ENCODE results near the gene CLP1.

CLP1 gene

DNA sequence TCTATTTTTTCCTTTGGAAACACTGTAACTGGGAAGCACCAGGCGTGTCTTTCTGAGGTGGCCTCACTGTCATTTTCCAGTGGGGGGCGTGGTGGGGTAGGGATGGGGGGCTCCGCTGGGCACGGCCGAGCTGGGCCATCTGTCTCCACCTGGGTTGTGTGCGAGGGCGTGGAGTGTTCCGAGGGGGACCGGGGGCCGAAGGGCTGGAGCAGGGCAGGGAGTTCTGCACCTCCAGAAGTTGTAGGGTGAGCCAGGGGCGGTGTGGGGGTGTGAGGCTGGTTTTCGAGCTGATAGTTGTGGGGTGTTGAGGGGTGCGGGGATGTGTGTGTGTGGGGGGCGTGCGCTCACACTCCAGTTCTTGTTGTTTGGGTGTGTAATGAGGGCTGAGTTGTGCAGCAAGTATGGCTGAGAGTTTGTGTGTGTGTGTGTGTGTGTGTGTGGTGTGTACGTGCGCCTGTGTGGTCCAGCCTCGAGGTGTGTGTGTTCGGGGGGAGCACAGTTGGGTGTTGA is 18.7 kb upstream of the CLP1 start:
- POLR2A ChIA-PET = no interaction called here
- CTCF ChIA-PET = interaction anchor here (1.0 to 14.1 kb wide), 9 partner anchors 8 to 181 kb away, joined by 3 to 295 read pairs (median 3); partner anchors contain the start of genes RTN4RL2 and UBE2L6
- no peak for TF ChIP-seq CTCF (IDR thresholded peaks at IDR 0.05; ENCODE audit: control extremely low read depth, extremely low read depth, low read depth, missing control alignments)
- no peak for DNase-seq (ENCODE audit: extremely low spot score)

- ChIA-PET POLR2A (no interaction called here), CTCF (interaction anchor here (1.1 to 14.1 kb wide), 18 partner anchors 9 to 990 kb away, joined by 3 to 295 read pairs (median 8); partner anchors contain the start of genes RTN4RL2, TIMM10, UBE2L6 and YPEL4)
- TF ChIP-seq CTCF (IDR thresholded peaks at IDR 0.05; ENCODE audit: control extremely low read depth, extremely low read depth, low read depth, missing control alignments) = no peak
- DNase-seq (ENCODE audit: extremely low spot score) = no peak
Measured at GRCh38 chr11:57639321-57640067, 18.1 kb upstream of the CLP1 start.

DNA sequence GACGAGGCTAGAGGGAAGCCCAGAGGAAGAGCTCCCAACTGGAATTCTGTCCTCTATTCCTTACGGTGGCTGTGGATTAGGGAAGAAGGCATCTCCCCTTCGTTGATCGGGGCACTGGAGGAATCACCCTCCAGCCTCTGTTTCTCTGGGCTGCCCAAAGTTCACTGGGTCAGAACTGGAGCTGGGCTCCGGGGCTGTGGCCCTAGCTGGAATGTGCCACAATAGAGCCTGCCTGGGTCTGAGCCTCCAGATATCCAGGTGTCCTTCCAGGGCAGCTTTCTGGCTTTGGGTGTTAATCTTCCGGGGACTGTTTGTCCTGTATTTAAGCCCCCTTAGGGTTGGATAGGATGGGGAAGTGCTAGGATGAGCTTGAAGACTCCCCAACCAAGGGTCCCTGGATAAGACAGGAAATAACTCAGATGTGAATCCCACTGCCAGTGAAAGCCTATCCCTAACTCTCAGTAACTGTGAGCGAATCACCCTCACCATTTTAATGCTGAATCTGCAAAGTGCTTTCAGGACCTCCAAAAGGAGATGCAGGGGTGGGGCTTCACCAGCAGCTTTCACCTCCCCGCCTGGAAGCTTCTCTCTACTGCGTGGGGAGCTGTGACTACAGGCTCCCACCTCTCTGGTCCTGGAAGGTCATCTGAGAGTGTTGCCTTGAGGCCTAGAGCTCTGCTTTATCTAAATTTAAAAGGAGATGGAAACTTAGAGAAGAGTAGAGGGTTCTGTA is 17.3 kb upstream of the CLP1 start:
- ChIA-PET POLR2A (no interaction called here), CTCF (interaction anchor here (0.8 to 14.1 kb wide), 33 partner anchors 9 to 989 kb away, joined by 3 to 295 read pairs (median 6); partner anchors contain the start of genes RTN4RL2, SLC43A1, TIMM10 and UBE2L6)
- no peak for TF ChIP-seq CTCF (IDR thresholded peaks at IDR 0.05; ENCODE audit: control extremely low read depth, extremely low read depth, low read depth, missing control alignments)
- no peak for DNase-seq (ENCODE audit: extremely low spot score)

DNA sequence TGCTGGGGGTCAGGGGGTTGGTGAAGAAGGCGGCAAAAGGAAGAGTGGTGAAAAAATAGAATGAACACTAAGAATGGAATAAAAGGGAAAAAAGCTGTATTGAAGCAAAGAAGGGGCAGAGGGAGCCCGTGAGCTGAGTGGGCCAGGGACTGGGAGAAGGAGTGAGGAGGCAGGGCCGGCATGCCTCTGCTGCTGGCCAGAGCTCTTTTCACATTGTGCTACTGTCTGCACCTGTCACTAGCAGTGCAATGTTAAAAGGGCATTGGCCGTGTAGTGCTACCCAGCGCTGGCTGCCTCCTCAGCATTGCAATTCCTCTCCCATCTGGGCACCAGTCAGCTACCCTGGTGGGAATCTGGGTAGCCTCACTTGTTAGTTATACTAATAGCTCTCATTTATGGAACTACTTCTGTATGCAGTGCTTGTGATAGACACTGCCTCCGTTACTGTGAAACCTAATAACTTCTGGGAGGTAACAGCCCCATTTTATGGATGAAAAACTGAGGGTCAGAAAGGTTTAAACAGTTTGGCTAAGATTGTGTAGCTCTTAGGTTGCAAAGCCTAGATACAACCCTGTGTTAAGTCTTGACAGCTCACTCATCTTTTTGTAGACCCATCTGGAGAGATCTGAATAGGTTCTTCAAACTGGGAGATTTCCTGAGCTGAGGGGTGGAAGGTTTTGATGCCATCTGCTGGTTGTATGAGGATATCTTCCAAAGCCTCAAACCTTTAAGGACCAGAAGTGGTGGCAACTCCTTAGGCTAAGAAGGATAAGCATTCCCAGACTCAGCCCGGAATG is 16.4 kb upstream of the CLP1 start:
- ChIA-PET POLR2A (interaction anchor here (0.5 to 0.7 kb wide), 2 partner anchors 51 to 103 kb away, joined by 3 read pairs; no protein-coding TSS in a partner anchor), CTCF (interaction anchor here (0.7 to 14.1 kb wide), 48 partner anchors 8 to 988 kb away, joined by 3 to 295 read pairs (median 5); partner anchors contain the start of genes RTN4RL2, SLC43A1, TIMM10 and UBE2L6)
- peak; percentile 65 for DNase-seq (ENCODE audit: extremely low spot score)
- TF ChIP-seq CTCF (IDR thresholded peaks at IDR 0.05; ENCODE audit: control extremely low read depth, extremely low read depth, low read depth, missing control alignments) = peak; percentile 46

GRCh38 chr11:57643802-57644201 is 13.8 kb upstream of the CLP1 start:
- POLR2A ChIA-PET = interaction anchor here (0.5 to 0.6 kb wide), 2 partner anchors 111 to 186 kb away, joined by 3 to 5 read pairs; no protein-coding TSS in a partner anchor
- no peak for TF ChIP-seq CTCF (IDR thresholded peaks at IDR 0.05; ENCODE audit: control extremely low read depth, extremely low read depth, low read depth, missing control alignments)
- DNase-seq (ENCODE audit: extremely low spot score) = no peak
- CTCF ChIA-PET = interaction anchor here (0.9 to 14.1 kb wide), 40 partner anchors 7 to 1129 kb away, joined by 3 to 295 read pairs (median 4); partner anchors contain the start of genes P2RX3, PRG2, RTN4RL2 and TIMM10

Measured in GM10248 (cell line).